OCI-LY3 (cell line): Measurements from ENCODE around the gene RAB29.

Experiments
- CTCF ChIP-seq: fragments of 200-600, 300-600 bp; sonication (generic); IDR thresholded peaks from 2 replicates; pipeline ENCODE4 v1.5.1; 2014; ENCODE audit warnings: antibody characterized with exemption, low read length, low read depth
- EZH2phosphoT487 ChIP-seq: fragments of 200-600 bp; shearing (Covaris generic); IDR thresholded peaks from 2 replicates; pipeline ENCODE4 v1.6.1; 2018; ENCODE audit warnings: antibody characterized with exemption, mixed run types, low read depth

GRCh38 chr1:205719015-205719414, 56.3 kb downstream of the RAB29 start:
- TF ChIP-seq CTCF (no peak), EZH2phosphoT487 (no peak)
